Subcutaneous adipose tissue (tissue), 4 donors: Measurements from ENCODE around the gene INPP5E. TPM values are rescaled to one million over a fixed set of nuclear protein-coding genes. Genes with fewer than 3 reads are reported as not detected.

ENCODE experiments used
- total RNA-seq, 4 donors: library from RNA; depleted of rRNA; stranded (reverse); fragments of >200 nt; gene quantifications; one replicate each; pipeline ENCODE4 v1.1.0, GENCODE V29; 2016
- TF ChIP-seq, protein P1 (sequence below): fragments of 450-650 bp; IDR thresholded peaks from one replicate; pipeline ENCODE4 v1.5.1; 2016; ENCODE audit warnings: low read depth, mild to moderate bottlenecking, control low read depth, antibody characterized with exemption, moderate library complexity

Gene INPP5E
- total RNA-seq, 4 donors from 2014 or later = 4.4 to 12.8 (median 5.0) TPM

DNA sequence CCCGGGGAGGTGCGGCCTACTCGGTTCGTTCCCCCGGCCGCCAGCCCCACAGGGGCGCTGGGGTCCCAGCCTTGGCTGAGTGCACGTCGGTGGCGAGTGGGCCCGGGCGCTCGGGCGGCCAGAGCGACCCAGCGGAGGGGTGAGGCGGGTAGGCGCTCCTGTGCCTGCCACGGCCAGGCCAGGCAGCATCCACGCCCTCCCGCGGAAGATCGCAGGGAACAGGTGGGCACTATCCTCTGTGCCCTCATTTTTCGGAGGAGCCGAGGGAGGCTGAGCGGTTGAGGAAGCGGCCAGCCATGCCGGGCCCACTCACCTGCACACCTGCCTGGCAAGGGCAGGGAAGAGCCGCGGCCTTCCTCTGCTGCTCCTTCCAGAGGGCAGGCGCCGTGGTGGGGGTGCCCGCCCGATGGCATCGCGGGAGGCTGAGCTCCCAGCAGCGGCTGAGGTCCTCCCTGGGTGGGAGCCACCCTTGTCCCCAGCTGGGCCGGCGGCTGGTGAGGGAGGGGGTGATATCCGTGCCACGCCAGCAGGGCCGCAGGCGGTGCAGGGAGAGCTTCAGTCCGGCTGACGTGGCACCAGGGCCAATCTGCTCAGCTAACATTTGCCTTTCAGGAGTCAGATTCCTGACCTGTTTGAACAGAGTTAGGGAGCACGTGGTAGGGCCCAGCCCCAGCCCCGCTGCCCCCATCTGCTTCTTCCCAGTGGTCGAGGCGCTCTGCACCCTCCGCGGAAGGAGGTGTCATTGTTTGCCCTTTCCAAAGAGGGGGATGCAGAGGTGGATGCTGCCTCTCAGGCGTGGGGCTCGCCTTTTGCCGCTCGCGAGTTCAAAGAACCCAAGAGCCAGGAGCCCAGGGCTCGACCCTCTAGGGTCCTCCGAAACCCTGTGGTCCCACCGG is 44.8 kb upstream of the INPP5E start:
- TF ChIP-seq, protein P1, sequence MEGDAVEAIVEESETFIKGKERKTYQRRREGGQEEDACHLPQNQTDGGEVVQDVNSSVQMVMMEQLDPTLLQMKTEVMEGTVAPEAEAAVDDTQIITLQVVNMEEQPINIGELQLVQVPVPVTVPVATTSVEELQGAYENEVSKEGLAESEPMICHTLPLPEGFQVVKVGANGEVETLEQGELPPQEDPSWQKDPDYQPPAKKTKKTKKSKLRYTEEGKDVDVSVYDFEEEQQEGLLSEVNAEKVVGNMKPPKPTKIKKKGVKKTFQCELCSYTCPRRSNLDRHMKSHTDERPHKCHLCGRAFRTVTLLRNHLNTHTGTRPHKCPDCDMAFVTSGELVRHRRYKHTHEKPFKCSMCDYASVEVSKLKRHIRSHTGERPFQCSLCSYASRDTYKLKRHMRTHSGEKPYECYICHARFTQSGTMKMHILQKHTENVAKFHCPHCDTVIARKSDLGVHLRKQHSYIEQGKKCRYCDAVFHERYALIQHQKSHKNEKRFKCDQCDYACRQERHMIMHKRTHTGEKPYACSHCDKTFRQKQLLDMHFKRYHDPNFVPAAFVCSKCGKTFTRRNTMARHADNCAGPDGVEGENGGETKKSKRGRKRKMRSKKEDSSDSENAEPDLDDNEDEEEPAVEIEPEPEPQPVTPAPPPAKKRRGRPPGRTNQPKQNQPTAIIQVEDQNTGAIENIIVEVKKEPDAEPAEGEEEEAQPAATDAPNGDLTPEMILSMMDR = no peak

DNA sequence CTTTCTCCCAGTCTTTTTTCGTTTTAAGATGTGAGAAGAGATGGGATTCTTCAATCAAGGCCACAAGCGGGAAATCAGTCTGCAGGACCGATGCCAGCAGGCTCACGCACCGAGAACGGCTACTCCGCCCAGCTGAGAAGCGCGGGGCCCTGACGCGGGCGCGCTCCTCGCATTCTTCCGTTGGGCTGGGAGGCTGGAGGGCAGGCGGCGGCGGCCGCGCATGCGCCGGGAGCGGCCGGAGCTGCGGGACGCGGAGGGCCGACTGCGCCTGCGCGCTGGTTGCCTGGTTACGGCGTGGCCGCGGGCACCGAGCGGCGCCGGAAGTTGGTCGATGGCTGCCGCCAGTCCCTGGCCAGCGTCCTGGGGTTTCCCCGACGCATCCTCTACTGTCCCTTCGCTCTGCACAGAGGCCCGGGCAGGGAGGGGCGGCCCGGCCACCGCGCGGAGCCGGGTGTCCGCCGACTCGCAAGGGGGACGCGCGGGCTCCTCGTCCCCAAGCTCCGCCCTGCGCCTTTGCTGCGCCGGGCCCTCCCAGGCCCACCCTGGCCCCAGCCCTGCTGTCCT is 44.0 kb upstream of the INPP5E start:
- TF ChIP-seq, protein P1 = no peak

DNA sequence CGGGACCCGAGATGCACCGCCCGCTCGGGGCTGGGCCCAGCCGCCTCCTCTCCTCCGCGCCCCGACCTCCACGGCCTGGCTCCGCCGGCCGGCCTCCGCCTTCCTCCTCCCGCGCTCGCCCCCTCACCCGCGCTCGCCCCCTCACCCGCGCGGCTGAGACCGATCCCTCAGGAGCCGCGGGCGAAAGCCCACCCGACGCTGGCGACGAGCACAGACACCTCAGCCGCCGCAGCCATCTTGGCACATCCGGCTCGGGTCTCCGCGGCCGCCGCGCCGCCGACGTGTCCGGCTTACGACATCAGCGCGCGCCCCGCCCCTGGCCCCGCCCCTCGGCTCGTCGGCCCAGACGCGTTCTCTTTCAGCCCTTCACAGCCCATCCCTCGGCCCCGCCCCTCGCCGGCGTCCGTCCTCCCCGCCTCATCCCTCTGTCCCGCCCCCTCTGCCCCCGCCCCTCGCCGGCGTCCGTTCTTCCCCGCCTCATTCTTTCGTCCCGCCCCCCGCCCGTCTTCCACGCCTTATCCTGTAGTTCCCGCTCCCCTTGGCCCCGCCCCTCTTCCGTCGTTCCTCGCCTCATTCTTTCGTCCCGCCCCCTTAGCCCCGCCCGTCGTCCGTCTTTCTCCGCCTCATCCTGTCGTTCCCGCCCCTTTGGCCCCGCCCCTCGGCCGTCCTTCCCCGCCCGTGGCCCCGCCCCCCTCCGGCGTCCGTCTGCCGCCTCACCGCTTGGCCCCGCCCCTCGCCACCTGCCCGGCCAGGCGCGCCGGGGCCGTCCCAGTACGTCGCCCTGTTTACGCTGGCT is 43.3 kb upstream of the INPP5E start, which contains the start of gene SEC16A:
SEC16A (minus strand) TSS at position 248 of the 796 bp plus-strand sequence. CDS start 5,425 bp downstream, outside the sequence.
- TF ChIP-seq, protein P1 = no peak

DNA sequence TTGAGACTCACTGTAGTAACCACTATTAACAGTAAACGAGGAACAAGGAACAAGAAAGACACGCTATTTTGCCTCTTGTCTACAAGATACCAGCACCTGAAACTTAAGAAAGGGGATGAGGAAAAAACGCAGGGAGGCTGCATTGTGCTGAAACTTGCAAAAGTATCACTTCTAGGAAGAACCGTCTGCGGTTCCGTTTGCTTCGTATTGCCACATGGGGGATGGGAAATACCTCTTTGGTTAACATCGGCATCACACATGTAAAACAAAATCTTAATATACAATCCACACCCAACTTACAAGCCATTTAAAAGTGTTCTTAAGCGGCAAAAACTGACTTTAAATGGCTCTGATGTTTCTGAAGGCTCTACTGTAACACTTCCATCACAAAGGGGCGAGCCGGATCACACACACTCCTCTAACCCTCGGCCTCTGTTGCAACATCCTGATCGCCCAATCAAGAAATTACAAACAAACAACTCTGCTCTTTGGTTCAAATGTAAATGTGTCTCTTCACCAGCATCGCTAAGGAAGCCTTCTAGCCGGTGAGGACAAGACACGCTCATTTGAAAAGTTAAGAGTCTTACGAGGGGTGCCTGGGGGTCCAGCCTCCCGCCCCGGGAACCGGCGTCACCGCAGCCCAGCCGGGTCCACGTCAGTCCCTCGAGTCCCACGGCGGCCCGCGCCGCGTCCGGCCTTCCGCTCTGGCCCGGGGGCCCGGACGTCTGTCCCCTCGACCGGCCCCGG is 42.6 kb upstream of the INPP5E start:
- TF ChIP-seq, protein P1 = no peak

DNA sequence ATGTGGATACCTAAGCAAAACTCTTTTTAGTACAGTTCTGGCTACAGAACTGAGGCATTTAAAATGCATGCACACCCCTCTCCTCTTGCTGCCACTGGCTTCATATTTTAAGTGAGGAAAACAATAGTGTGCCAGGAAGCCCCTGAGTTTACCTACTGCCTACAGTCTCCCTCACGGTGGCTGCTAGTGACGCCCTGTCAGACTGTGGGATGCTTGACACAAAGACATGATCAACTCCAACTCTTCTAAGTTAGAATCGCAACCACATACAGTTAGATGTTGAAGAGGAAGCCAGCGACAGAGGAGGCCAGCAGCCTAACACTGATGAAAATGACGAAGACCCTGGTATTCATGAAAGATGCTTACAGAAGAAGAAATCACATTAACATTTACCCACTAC is 41.9 kb upstream of the INPP5E start:
- TF ChIP-seq, protein P1 = no peak

DNA sequence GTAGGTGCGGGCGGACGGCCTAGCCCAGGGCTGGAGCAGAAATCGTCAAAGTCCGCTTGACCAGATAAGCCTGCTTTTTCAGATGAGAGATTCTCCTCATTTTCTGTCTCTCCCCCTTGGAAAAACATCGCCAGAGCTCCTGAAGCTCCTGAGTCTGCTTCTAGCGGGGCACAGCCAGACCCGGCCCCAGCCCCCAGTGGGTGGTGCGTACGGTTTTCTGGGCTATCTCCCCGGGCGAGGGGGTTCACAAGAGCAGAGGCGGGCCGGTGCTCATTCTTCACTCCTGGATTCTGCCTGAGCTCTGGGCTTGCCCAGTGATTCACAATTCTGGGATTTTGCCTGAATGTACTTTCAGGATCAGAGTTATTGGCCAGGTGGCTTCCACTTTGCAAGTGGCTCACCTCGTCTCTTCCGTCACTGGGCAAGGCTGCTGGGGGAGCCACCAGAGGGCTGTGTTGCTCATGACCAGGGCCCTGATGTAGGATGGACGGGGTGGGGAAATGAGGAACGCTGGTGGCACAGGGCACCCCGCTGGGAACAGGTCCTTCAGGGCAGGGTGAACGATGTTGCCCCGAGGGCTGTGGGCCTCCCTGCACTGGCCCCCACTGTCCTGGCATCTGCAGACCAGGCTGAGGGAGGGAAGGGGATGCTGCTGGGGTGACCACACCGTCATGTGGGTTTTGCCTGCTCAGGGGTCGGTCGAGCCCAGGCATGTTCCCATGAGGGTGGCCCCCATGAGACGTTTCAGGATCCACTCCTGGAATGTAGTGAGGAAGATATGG is 36.9 kb upstream of the INPP5E start:
- TF ChIP-seq, protein P1 = no peak
